HS-5 (cell line): ENCODE data around the gene FMNL3.

Experiments used
- DNase-seq: peaks from one replicate; pipeline ENCODE4 v3.0.0-alpha.2; 2012; ENCODE audit warnings: low read depth

Gene FMNL3

GRCh38 chr12:49649445-49649844, 57.8 kb downstream of the FMNL3 start:
- DNase-seq = no peak

- no peak for DNase-seq
These were observed 58.5 kb downstream of the FMNL3 start for GRCh38 chr12:49648712-49649003.

GRCh38 chr12:49647827-49648711, 59.1 kb downstream of the FMNL3 start:
- DNase-seq = no peak

- no peak for DNase-seq
These were observed 60.1 kb downstream of the FMNL3 start for GRCh38 chr12:49646871-49647654.

GRCh38 chr12:49646331-49646830, 60.8 kb downstream of the FMNL3 start:
- no peak for DNase-seq

GRCh38 chr12:49645146-49646039, 61.8 kb downstream of the FMNL3 start:
- no peak for DNase-seq

- DNase-seq = no peak
These were observed 62.6 kb downstream of the FMNL3 start for GRCh38 chr12:49644620-49644994.

GRCh38 chr12:49643961-49644619, 63.1 kb downstream of the FMNL3 start:
- no peak for DNase-seq

GRCh38 chr12:49643135-49643534, 64.1 kb downstream of the FMNL3 start:
- DNase-seq = no peak

- no peak for DNase-seq
These were observed 64.8 kb downstream of the FMNL3 start for GRCh38 chr12:49642370-49642802.

GRCh38 chr12:49641748-49642369, 65.3 kb downstream of the FMNL3 start:
- no peak for DNase-seq

- DNase-seq = no peak
These were observed 70.0 kb downstream of the FMNL3 start for GRCh38 chr12:49636979-49637755.

GRCh38 chr12:49636574-49636973, 70.6 kb downstream of the FMNL3 start:
- DNase-seq = no peak

- no peak for DNase-seq
These were observed 71.5 kb downstream of the FMNL3 start for GRCh38 chr12:49635656-49636055.

- no peak for DNase-seq
These were observed 72.2 kb downstream of the FMNL3 start for GRCh38 chr12:49635036-49635435.

GRCh38 chr12:49633703-49634345, 73.4 kb downstream of the FMNL3 start:
- no peak for DNase-seq

GRCh38 chr12:49632986-49633702, 74.1 kb downstream of the FMNL3 start:
- DNase-seq = no peak

- no peak for DNase-seq
These were observed 74.8 kb downstream of the FMNL3 start for GRCh38 chr12:49632401-49632800.

- DNase-seq = no peak
These were observed 75.8 kb downstream of the FMNL3 start for GRCh38 chr12:49631336-49631907.
